Transverse colon (tissue), 4 donors: ENCODE data around the gene HAS3. TPM values are rescaled to one million over a fixed set of nuclear protein-coding genes. Genes with fewer than 3 reads are reported as not detected.

Source experiments
- DNase-seq: peaks from one replicate; pipeline ENCODE4 v3.0.0-alpha.2; 2019
- H3K27ac ChIP-seq, 4 donors: fragments of 200-600 bp; sonication (generic); 2 replicates each; pipeline ENCODE4 v1.5.1; 2016 to 2018; ENCODE audit warnings: inconsistent platforms in 4 of 4
- H3K27me3 ChIP-seq: fragments of 200-600 bp; sonication (generic); 2 replicates; pipeline ENCODE4 v1.5.1; 2017; ENCODE audit warnings: inconsistent platforms
- H3K36me3 ChIP-seq, 4 donors: fragments of 200-600 bp; sonication (generic); 2 replicates each; pipeline ENCODE4 v1.5.1; 2017 to 2019; ENCODE audit warnings: inconsistent platforms in 4 of 4
- H3K4me1 ChIP-seq, 4 donors: fragments of 200-600 bp; sonication (generic); 2 replicates each; pipeline ENCODE4 v1.5.1; 2017 to 2020; ENCODE audit warnings: inconsistent platforms in 4 of 4
- H3K4me3 ChIP-seq, 4 donors: fragments of 200-600 bp; sonication (generic); 1 replicate in 1 of 4; 2 replicates in 3 of 4; pipeline versions ENCODE4 v1.5.1 to v1.6.1; 2017 to 2019; ENCODE audit warnings: inconsistent platforms in 4 of 4
- H3K9me3 ChIP-seq, 2 donors: fragments of 200-600 bp; sonication (generic); 2 replicates each; pipeline ENCODE4 v1.5.1; 2017 to 2019; ENCODE audit warnings: inconsistent platforms in 2 of 2
- EP300 ChIP-seq: sonication (generic); formaldehyde crosslinking; IDR thresholded peaks from one replicate; pipeline ENCODE4 v1.6.1; 2017; ENCODE audit warnings: antibody characterized with exemption, low read depth
- POLR2A ChIP-seq: fragments of 450-650 bp; IDR thresholded peaks from one replicate; pipeline ENCODE4 v1.6.1; 2016; ENCODE audit warnings: antibody characterized with exemption, mild to moderate bottlenecking, moderate library complexity
- POLR2AphosphoS5 ChIP-seq, 3 donors: sonication (generic); formaldehyde crosslinking; IDR thresholded peaks; one replicate each; pipeline ENCODE4 v1.6.1; 2016; ENCODE audit warnings: antibody characterized with exemption in 3 of 3
- WGBS, 2 donors: methylation state at CpG; one replicate each; pipeline ENCODE4 v1.1.5; 2018; ENCODE audit warnings: low coverage in 1 of 2; 5-methylcytosine and 5-hydroxymethylcytosine counted together
- in situ Hi-C, 4 donors: fragments of 200-750 bp; cut with MboI; loops; one replicate each; pipeline versions ENCODE4 v1.15.0 to v1.15.1; 2017; ENCODE audit warnings: low sequenced_read_pairs in 3 of 4, low pct_ligation_motif_present in 1 of 4, low pct_unique_long_range_greater_than_20kb in 1 of 4
- intact Hi-C: fragments of 100-400 bp; cut with DNase I; formaldehyde crosslinking; loops from one replicate; pipeline ENCODE4 v1.15.1; 2023; ENCODE audit warnings: low total_unique reads
- total RNA-seq, 4 donors: library from RNA; depleted of rRNA; stranded (reverse); fragments of >200 nt; gene quantifications; one replicate each; pipeline ENCODE4 v1.1.0, GENCODE V29; 2016
- TF ChIP-seq, protein P1 (sequence below), 5 experiments: fragments of 200-600 bp in 3 of 5; fragments of 450-650 bp in 2 of 5; sonication (generic) in 3 of 5; IDR thresholded peaks; 1 replicate in 2 of 5; 2 replicates in 3 of 5; pipeline ENCODE4 v1.5.1; 2016 to 2017; ENCODE audit warnings: antibody characterized with exemption in 5 of 5, inconsistent platforms in 3 of 5, mild to moderate bottlenecking in 2 of 5, moderate library complexity in 1 of 5

Gene HAS3
- total RNA-seq, 4 donors from 2014 or later: 0.20 to 12.0 (median 7.9) TPM

- intact Hi-C loops: no loop called here
- in situ Hi-C loops: loop anchor here in 1 of 4 donors (25.0 kb wide), 1 partner anchor 204 kb away; no protein-coding TSS in a partner anchor
Observed at GRCh38 chr16:69115837-69116236, 10.4 kb downstream of the HAS3 start.

GRCh38 chr16:69116256-69116875 is 10.9 kb downstream of the HAS3 start:
- no peaks in the 10 kb centered on the region for H3K9me3 ChIP-seq
- DNase-seq: no peak
- no peak overlapping the region for H3K27ac ChIP-seq
- 86 to 92% methylated on average over 5 to 7 of the region's 7 CpGs for WGBS, 2 donors
- in situ Hi-C loops: loop anchor here in 1 of 4 donors (25.0 kb wide), 1 partner anchor 204 kb away; no protein-coding TSS in a partner anchor
- no peak for TF ChIP-seq POLR2AphosphoS5 (IDR thresholded peaks at IDR 0.05)
- no peak for TF ChIP-seq POLR2A
- TF ChIP-seq, protein P1, sequence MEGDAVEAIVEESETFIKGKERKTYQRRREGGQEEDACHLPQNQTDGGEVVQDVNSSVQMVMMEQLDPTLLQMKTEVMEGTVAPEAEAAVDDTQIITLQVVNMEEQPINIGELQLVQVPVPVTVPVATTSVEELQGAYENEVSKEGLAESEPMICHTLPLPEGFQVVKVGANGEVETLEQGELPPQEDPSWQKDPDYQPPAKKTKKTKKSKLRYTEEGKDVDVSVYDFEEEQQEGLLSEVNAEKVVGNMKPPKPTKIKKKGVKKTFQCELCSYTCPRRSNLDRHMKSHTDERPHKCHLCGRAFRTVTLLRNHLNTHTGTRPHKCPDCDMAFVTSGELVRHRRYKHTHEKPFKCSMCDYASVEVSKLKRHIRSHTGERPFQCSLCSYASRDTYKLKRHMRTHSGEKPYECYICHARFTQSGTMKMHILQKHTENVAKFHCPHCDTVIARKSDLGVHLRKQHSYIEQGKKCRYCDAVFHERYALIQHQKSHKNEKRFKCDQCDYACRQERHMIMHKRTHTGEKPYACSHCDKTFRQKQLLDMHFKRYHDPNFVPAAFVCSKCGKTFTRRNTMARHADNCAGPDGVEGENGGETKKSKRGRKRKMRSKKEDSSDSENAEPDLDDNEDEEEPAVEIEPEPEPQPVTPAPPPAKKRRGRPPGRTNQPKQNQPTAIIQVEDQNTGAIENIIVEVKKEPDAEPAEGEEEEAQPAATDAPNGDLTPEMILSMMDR (IDR thresholded peaks at IDR 0.05): no peak
- no peak for TF ChIP-seq EP300
- peaks cover 0 to 53% (median 13%) of the 10 kb centered on the region in 4 donors for H3K36me3 ChIP-seq
- no peak overlapping the region for H3K4me3 ChIP-seq
- peaks cover 0 to 4% (median 0%) of the 10 kb centered on the region in 4 donors for H3K4me1 ChIP-seq
- H3K27me3 ChIP-seq: no peaks in the 10 kb centered on the region
- intact Hi-C loops: no loop called here

More at GRCh38 chr16:69115837-69116236, 10.4 kb downstream of the HAS3 start:
- no peaks in the 10 kb centered on the region for H3K27me3 ChIP-seq
- H3K36me3 ChIP-seq: peaks cover 0 to 49% (median 13%) of the 10 kb centered on the region in 4 donors
- no peak for DNase-seq
- H3K27ac ChIP-seq: no peak overlapping the region
- WGBS, 2 donors: 67 to 100% methylated on average over 1 of the region's 1 CpG
- H3K9me3 ChIP-seq: no peaks in the 10 kb centered on the region
- peaks cover 0 to 4% (median 0%) of the 10 kb centered on the region in 4 donors for H3K4me1 ChIP-seq
- TF ChIP-seq EP300: no peak
- no peak for TF ChIP-seq POLR2AphosphoS5 (IDR thresholded peaks at IDR 0.05)
- no peak for TF ChIP-seq POLR2A
- H3K4me3 ChIP-seq: no peak overlapping the region

DNA sequence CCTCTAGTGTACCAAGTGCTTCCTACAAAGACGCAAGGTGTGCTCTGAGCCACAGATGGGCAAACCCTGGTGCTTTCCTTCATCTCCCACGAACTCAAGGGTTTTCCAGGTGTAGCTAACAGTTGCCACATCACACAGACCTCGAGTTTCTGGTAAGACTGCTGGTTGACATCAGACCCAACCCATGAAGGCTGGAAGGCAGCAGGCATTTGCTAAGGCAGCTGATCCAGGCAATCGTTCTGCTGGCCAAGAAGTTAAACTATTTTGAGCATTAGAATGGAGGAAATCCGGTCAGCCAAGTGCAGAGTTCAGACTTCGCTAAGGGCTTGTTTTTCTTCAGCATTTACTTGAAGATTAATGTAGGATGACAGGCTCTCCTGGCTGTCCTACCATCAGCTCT is 11.5 kb downstream of the HAS3 start:
- Histone ChIP-seq H3K4me1 (peaks cover 0 to 4% (median 0%) of the 10 kb centered on the region in 4 donors), H3K27ac (no peak overlapping the region), H3K9me3 (no peaks in the 10 kb centered on the region), H3K27me3 (no peaks in the 10 kb centered on the region), H3K36me3 (peaks cover 0 to 53% (median 13%) of the 10 kb centered on the region in 4 donors), H3K4me3 (no peak overlapping the region)
- DNase-seq: no peak
- intact Hi-C loops: no loop called here
- in situ Hi-C loops: loop anchor here in 1 of 4 donors (25.0 kb wide), 1 partner anchor 205 kb away; no protein-coding TSS in a partner anchor
- TF ChIP-seq POLR2AphosphoS5 (IDR thresholded peaks at IDR 0.05) (no peak), POLR2A (no peak), EP300 (no peak)
- TF ChIP-seq, protein P1 (IDR thresholded peaks at IDR 0.05): no peak
- WGBS, 2 donors: 65 to 73% methylated on average over 4 to 6 of the region's 6 CpGs

DNA sequence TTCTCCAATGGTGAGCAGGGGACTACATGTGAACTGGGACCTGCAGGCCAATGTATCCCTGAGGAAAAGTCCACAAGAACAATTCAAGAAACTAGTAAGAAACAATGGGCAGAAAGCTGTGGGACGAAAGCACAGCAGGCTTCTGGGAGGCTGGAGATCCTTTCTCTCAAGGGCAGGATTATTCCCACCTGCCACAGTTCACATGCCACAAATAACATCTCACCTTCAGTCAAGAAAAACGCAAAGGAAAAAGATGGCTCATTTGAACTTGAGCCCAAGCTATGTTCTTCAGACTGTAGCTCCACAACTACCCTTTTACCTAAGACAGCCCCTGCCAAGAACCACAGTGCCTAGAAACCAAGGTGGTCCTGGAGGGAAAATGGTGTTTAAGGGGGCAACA is 13.0 kb downstream of the HAS3 start:
- Histone ChIP-seq H3K4me1 (peaks cover 0 to 5% (median 2%) of the 10 kb centered on the region in 4 donors), H3K36me3 (peaks cover 0 to 53% (median 13%) of the 10 kb centered on the region in 4 donors), H3K27ac (no peak overlapping the region), H3K27me3 (no peaks in the 10 kb centered on the region), H3K4me3 (no peak overlapping the region), H3K9me3 (no peaks in the 10 kb centered on the region)
- 95% methylated on average over 2 of the region's 2 CpGs; no CpG with 5 or more reads in 1 of the 2 donors for WGBS, 2 donors
- in situ Hi-C loops (loop anchor here in 1 of 4 donors (25.0 kb wide), 1 partner anchor 206 kb away; no protein-coding TSS in a partner anchor), intact Hi-C loops (no loop called here)
- TF ChIP-seq, protein P1 (IDR thresholded peaks at IDR 0.05): no peak
- TF ChIP-seq POLR2AphosphoS5 (IDR thresholded peaks at IDR 0.05) (no peak), EP300 (no peak), POLR2A (no peak)
- no peak for DNase-seq
